Adipocyte (in vitro differentiated cells): ENCODE results near the gene LRRK2.

Experiments used
- DNase-seq: peaks from one replicate; pipeline ENCODE4 v3.0.0-alpha.2; 2015; ENCODE audit warnings: low read depth
- H3K27me3 ChIP-seq: replicated peaks from 2 replicates; pipeline ENCODE4 v1.7.0; 2013; ENCODE audit warnings: mild to moderate bottlenecking, low read length, moderate library complexity; ENCODE audit not compliant: control insufficient read depth, insufficient read depth
- H3K36me3 ChIP-seq: 2 replicates; pipeline ENCODE4 v1.7.0; 2013; ENCODE audit warnings: low read length, mild to moderate bottlenecking, moderate library complexity; ENCODE audit not compliant: control insufficient read depth, insufficient read depth, severe bottlenecking
- H3K4me1 ChIP-seq: 2 replicates; pipeline ENCODE4 v1.7.0; 2013; ENCODE audit warnings: mild to moderate bottlenecking, low read length, moderate library complexity; ENCODE audit not compliant: control insufficient read depth, insufficient read depth
- H3K4me3 ChIP-seq: 2 replicates; pipeline ENCODE4 v1.7.0; 2013; ENCODE audit warnings: mild to moderate bottlenecking, low read length, moderate library complexity
- H3K9ac ChIP-seq: 2 replicates; pipeline ENCODE4 v1.7.0; 2013; ENCODE audit warnings: mild to moderate bottlenecking, low read length, moderate library complexity
- H3K9me3 ChIP-seq: 2 replicates; pipeline ENCODE4 v1.7.0; 2013; ENCODE audit warnings: mild to moderate bottlenecking, low read length, moderate library complexity; ENCODE audit not compliant: control insufficient read depth

The LRRK2 gene

DNA sequence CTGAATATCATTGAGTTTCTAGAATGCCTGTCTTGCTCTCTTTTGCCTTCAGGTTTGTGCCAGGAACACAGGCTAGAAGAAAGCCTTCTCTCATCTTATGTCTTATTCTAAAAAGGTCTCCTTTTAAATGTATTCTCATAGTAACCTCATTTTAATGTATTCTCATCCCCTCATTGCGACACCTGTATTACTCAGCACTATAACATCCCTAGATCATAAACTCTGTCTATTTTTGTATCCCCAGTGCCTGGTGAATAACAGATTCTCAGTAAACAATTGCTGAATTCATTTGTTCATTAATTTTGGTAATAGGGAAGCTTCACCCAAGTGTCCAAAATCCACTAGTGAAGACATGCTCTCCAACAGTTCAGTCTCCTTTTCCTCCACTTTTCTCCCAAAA is 8.8 kb upstream of the LRRK2 start:
- Histone ChIP-seq H3K4me3 (no peak overlapping the region), H3K36me3 (no peaks in the 10 kb centered on the region), H3K9me3 (peaks cover 7% of the 10 kb centered on the region), H3K9ac (no peak overlapping the region), H3K27me3 (no peaks in the 10 kb centered on the region), H3K4me1 (peaks cover 15% of the 10 kb centered on the region)
- DNase-seq: peak; percentile 39

DNA sequence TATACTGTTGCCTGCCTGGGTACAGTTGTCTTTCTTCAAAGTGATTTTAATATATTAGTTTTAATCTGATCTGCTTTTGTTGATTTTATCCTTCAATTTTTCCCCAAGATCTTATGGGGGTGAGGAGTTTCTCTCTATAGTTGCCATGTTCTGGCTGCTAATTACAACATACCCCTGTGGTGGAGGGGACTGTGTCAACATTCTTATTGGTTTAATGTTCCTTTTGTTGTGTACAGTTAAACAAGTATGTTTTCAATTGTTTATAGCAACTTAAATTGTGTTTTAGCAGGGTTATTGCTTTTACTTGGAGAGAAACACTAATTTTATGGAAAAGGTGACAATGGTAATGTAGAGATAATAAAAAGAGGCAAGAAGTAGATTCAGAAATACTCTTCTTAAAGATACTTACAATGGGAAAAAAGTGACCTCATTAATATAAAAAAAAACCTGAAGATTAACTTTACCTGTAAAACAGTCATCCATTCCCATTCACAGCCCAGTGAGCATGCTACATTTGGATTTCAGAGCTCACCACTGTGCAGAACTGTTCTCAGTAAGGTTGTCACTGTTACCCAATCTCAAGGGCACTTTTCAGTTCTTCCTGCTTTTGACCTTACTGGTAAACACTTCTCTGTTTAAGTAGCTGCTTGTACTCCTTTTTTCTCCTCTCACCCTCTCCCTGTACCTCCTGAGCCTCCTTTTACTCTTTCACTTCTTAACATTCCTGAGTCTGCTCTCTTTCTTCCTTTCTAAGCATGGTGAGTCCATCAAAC is 8.1 kb upstream of the LRRK2 start:
- Histone ChIP-seq H3K27me3 (no peaks in the 10 kb centered on the region), H3K9ac (no peak overlapping the region), H3K4me3 (no peak overlapping the region), H3K9me3 (peaks cover 7% of the 10 kb centered on the region), H3K36me3 (no peaks in the 10 kb centered on the region), H3K4me1 (peaks cover 17% of the 10 kb centered on the region)
- no peak for DNase-seq

DNA sequence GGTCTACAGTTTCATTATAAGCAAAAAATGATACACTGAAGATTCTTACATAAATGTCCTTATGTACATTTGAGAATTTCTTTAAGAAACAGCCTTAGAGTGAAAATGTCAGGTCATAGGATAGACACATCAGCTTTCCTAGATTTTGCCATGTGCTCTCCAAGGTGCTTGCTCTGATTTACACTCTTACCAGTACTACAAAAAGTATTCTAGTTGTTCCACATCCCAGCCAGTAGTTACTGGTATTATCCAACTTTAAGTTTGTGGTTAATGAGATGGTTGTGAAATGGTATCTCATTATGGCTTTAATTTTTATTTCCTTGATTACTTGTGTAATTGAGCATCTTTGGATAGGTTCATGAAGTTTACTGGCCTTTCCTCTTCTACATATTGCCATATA is 5.0 kb upstream of the LRRK2 start:
- Histone ChIP-seq H3K9ac (no peak overlapping the region), H3K4me3 (no peak overlapping the region), H3K4me1 (peaks cover 41% of the 10 kb centered on the region), H3K9me3 (no peaks in the 10 kb centered on the region), H3K36me3 (no peaks in the 10 kb centered on the region), H3K27me3 (no peaks in the 10 kb centered on the region)
- DNase-seq: no peak

DNA sequence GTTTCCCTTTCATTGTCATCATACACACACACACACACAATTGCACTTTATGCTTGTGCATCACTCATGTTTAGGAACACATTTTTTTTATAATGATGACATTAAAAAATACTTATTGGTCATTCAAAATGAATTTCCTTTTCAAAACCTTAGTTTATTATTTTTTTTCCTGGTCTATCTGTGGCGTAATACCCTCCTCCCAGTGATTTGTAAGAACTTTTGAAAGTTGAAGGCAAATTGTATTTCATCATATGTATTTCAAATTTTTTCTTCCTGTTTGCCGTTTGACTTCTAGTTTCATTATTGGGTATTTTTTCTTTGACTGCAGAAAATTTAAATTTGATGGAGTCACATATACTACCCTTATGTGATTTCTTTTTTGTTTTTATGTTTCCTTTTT is 2.5 kb upstream of the LRRK2 start:
- Histone ChIP-seq H3K4me3 (no peak overlapping the region), H3K4me1 (peaks cover 47% of the 10 kb centered on the region), H3K27me3 (no peaks in the 10 kb centered on the region), H3K36me3 (no peaks in the 10 kb centered on the region), H3K9me3 (no peaks in the 10 kb centered on the region), H3K9ac (no peak overlapping the region)
- DNase-seq: peak; percentile 57

DNA sequence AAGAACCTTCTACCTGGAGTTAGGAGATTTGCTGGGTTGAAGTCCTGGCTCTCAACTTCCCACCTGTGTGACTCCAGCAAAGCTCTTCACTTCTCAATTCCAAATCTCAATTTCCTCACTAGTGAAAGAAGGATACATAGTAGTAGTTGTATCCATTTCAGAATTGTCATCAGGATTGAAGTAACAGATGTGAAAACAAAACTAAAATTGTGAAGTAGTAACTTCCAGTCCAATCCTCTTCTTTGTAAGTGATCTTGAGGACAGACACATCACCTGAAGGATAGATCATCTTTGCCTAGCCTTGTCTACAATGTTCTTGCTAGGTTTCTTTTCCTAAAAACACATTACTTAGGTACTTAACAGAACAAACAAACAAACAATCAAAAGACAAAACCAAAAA is 1.2 kb upstream of the LRRK2 start:
- peak; percentile 11 for DNase-seq
- Histone ChIP-seq H3K4me1 (peaks cover 47% of the 10 kb centered on the region), H3K9me3 (no peaks in the 10 kb centered on the region), H3K27me3 (no peaks in the 10 kb centered on the region), H3K4me3 (peak overlapping the region; percentile 89), H3K9ac (peak overlapping the region; percentile 94), H3K36me3 (no peaks in the 10 kb centered on the region)

DNA sequence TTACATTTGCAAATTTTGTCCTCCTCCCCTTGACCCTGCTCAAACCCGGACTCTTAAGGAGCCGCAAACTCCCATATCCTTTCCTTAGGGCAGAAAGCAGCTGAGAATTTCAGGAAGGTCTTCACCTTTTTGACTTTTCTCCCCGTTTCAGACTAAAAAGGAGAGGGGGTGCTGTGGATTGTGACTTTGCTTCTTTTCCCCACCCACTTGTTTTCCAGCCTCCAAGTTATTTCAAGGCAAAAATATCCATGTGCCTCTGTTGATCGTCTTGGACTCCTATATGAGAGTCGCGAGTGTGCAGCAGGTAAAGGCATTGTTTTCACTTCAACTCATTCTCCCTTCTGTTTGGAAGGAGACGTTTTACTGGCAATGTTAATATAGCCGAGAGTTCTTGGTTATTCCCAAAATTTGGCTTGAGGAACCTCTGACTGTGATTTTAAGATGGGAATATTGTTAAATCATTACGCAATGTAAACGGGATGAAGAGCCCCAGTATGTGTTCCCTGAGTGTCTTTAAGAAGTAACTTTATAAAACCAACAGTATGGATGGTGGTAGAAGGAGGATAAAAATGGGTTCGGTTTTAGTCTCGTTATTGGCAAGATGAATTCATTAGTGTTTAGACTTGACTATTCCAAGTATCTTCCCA is 663 bp downstream of the LRRK2 start:
- peaks cover 47% of the 10 kb centered on the region for H3K4me1 ChIP-seq
- H3K4me3 ChIP-seq: peak overlapping the region; percentile 89
- no peaks in the 10 kb centered on the region for H3K27me3 ChIP-seq
- H3K9ac ChIP-seq: peak overlapping the region; percentile 94
- no peaks in the 10 kb centered on the region for H3K9me3 ChIP-seq
- H3K36me3 ChIP-seq: no peaks in the 10 kb centered on the region
- DNase-seq: peak; percentile 19

DNA sequence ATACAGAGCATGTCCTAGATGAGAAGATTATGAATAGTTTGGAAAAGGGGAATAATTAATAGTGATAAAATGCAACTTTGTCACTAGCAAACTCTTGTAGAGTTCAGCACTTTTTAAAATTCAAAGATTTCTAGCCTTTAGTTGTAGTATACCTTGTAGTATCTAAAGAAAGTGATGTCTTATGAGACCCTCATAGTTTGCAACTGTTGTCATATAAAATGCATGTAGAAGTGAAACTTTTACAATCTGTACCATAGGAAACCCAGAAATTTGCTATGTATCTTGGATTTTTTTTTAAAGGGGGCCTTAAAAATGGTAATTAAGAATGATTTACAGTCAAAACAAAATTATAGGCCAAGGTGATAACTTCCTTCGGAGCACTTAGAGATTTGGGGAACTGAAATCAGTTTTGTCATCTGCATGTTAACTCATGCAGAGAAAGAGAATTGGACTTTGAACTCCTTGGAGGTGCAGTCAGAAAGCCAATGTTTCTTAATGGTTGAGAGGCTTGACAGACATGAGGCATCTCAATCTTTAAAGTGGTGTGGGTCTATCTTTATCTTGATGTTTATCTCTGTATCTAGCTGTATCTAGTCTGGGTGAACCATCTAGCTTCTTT is 1.3 kb downstream of the LRRK2 start:
- H3K36me3 ChIP-seq: no peaks in the 10 kb centered on the region
- peaks cover 47% of the 10 kb centered on the region for H3K4me1 ChIP-seq
- H3K27me3 ChIP-seq: no peaks in the 10 kb centered on the region
- no peaks in the 10 kb centered on the region for H3K9me3 ChIP-seq
- no peak for DNase-seq
- peak overlapping the region; percentile 89 for H3K4me3 ChIP-seq
- H3K9ac ChIP-seq: peak overlapping the region; percentile 94

DNA sequence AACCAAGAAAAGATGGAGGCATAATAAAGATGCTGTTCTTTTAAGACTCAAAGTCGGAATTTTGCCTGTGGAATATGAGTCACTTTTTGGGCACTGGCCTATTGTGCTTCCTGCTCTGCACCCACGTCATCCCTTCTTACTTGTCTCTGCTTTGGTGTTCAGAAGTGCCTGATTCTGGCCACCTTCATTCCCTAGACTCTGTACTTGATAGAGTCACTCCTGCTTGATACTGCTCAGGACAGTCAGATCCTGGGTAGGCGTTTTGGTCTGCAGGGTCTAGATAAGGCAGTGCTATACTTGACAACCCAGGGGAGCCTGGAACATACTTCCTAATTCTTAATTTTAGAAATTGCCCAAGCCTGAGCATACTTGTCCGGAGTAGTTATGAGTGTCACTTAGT is 1.9 kb downstream of the LRRK2 start:
- Histone ChIP-seq H3K4me3 (peak overlapping the region; percentile 89), H3K27me3 (no peaks in the 10 kb centered on the region), H3K9me3 (no peaks in the 10 kb centered on the region), H3K4me1 (peaks cover 46% of the 10 kb centered on the region), H3K9ac (peak overlapping the region; percentile 68), H3K36me3 (no peaks in the 10 kb centered on the region)
- peak; percentile 87 for DNase-seq

DNA sequence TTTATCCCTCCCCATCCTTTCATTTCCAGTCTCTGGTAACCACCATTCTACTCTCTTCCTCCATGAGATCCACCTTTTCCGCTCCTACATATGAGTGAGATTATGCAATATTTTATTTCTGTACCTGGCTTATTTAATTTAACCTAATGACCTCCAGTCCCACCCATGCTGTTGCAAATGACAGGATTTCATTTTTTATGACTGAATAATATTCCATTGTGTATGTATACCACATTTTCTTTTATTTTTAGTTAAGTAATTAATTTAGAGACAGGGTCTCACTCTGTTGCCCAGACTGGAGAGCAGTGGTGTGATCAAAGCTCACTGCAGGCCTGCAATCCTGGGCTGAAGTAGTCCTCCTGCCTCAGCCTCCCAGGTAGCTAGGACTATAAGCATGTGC is 2.6 kb downstream of the LRRK2 start:
- H3K36me3 ChIP-seq: no peaks in the 10 kb centered on the region
- no peak overlapping the region for H3K4me3 ChIP-seq
- no peak overlapping the region for H3K9ac ChIP-seq
- peaks cover 38% of the 10 kb centered on the region for H3K4me1 ChIP-seq
- no peak for DNase-seq
- H3K9me3 ChIP-seq: no peaks in the 10 kb centered on the region
- no peaks in the 10 kb centered on the region for H3K27me3 ChIP-seq

DNA sequence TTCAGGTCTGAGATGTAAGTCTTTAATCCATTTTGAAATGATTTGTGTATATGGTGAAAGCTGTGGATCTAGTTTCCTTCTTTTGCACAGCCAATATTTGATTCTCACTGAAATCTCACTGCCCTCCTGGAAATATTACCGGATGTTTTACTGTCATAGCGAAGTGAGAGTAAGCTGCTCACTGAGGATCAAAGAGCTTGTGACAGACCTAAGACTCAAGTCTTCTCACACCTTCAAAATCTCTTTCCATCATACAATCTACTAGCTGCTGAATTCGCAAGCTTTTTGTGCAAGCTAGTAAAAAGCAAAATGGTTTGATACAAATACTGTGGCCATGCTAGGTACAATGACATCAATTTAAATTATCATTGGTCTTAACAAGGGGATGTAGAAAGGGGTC is 3.9 kb downstream of the LRRK2 start:
- peaks cover 26% of the 10 kb centered on the region for H3K4me1 ChIP-seq
- H3K9me3 ChIP-seq: no peaks in the 10 kb centered on the region
- no peaks in the 10 kb centered on the region for H3K27me3 ChIP-seq
- DNase-seq: no peak
- H3K36me3 ChIP-seq: no peaks in the 10 kb centered on the region
- H3K4me3 ChIP-seq: no peak overlapping the region
- H3K9ac ChIP-seq: no peak overlapping the region

DNA sequence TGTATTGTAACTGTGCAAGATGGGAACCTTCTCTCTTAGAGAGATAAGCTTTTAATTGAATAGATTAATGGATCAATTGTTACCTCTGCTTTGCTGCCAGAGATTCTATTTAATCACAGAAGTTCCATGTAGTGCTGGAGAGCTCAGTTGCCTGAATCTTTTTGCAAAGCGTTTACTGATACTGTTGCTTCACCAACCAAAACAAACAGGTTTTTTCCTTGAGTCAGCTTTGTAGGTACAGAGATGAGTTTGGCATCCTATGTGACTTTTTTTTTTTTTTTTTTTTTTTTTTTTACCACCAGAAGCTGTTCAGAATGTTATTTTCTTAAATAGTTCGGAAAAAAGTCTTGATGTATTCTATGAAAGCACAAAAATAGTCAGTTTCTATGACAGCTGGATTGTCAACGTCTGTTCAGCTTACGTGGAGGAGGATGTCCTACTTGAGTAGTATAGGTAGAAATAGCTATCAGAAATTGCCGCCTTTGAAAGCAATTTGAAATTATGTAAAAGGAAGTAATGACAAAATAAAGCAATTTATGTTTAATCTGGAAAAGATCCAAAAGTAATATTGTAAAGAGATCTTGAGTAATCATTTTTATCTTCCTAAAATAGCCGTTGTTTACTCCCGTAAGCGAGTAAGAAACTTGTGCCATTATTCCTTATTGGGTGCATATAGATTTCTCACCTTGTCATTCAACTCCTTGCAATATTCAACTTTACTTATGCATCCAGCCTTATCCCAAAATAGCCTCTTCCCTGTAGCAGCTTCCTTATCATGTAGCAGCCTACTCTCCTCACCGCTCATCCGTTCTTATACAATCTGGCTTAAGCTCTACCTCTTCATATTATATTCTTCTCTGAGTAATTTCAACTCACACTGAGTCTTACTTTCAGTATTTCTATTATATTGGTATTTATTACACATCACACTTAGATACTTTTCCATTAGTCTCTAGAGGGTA is 5.2 kb downstream of the LRRK2 start:
- no peak for DNase-seq
- no peaks in the 10 kb centered on the region for H3K27me3 ChIP-seq

More for the DNA sequence above, 5.2 kb downstream of the LRRK2 start:
- peaks cover 22% of the 10 kb centered on the region for H3K4me1 ChIP-seq
- no peak overlapping the region for H3K9ac ChIP-seq
- no peaks in the 10 kb centered on the region for H3K9me3 ChIP-seq
- no peak overlapping the region for H3K4me3 ChIP-seq
- no peaks in the 10 kb centered on the region for H3K36me3 ChIP-seq
